OCI-LY7 (cell line): ENCODE data around the gene GABARAPL1.

Experiments used
- EZH2phosphoT487 ChIP-seq: fragments of 200-600 bp; sonication (generic); IDR thresholded peaks from 2 replicates; pipeline ENCODE4 v1.6.1; 2018; ENCODE audit warnings: low read depth, borderline replicate concordance, mild to moderate bottlenecking, mixed run types, antibody characterized with exemption, low read length, moderate library complexity, mixed read lengths
- TF ChIP-seq, protein P1 (sequence below): fragments of 200-600 bp; sonication (generic); conservative IDR thresholded peaks from 2 replicates; pipeline ENCODE4 v1.5.1; 2014; ENCODE audit warnings: mild to moderate bottlenecking, antibody characterized with exemption, low read length, moderate library complexity, mixed read lengths

DNA sequence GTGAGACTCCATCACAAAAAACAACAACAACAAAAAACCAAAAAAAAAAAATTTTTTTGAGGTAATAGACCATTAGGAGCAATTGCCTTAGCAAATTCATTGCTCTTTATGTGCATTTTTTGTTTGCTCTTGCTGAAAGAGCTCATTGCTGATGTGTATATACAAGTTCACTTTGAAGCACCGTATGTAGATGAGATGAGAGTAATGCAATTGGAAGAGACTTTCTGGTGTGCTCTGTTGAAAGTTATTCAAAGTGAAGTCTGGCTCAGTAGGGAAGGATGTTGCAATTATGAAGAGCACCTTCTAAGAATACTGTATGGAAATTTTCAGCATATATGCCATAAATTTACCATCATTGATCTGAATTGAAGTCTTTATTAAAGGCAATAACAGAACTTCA lies 48.2 kb downstream of the GABARAPL1 start:
- TF ChIP-seq, protein P1, sequence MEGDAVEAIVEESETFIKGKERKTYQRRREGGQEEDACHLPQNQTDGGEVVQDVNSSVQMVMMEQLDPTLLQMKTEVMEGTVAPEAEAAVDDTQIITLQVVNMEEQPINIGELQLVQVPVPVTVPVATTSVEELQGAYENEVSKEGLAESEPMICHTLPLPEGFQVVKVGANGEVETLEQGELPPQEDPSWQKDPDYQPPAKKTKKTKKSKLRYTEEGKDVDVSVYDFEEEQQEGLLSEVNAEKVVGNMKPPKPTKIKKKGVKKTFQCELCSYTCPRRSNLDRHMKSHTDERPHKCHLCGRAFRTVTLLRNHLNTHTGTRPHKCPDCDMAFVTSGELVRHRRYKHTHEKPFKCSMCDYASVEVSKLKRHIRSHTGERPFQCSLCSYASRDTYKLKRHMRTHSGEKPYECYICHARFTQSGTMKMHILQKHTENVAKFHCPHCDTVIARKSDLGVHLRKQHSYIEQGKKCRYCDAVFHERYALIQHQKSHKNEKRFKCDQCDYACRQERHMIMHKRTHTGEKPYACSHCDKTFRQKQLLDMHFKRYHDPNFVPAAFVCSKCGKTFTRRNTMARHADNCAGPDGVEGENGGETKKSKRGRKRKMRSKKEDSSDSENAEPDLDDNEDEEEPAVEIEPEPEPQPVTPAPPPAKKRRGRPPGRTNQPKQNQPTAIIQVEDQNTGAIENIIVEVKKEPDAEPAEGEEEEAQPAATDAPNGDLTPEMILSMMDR = no peak
- TF ChIP-seq EZH2phosphoT487 = no peak
